HG02798 (cell line): Measurements from ENCODE around the gene SERP2.

ENCODE experiments used
- ATAC-seq: cut with Tn5 transposase; IDR thresholded peaks from one replicate; pipeline ENCODE4 v1.9.1; 2021; ENCODE audit warnings: mild to moderate bottlenecking; ENCODE audit not compliant: unreplicated experiment, poor library complexity

The SERP2 gene

DNA sequence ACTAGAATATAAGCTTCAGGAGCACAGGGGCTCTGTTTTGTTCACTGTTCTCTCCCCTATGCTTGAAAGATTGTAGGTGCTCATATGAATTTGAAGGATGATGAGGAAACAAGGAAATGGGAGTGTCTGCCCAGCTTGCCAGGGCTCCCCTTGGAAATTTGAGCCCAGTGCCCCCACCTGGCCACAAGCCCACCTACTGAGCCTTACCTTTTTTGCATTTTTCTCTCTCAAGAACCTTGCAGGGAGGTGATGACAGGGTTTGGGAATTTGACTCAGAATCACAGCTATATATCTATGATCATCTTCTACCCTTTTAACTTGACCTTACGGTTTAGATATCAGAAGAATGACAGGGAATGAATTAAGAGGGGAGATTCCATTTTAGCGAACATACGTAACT, 33.8 kb downstream of the SERP2 start:
- ATAC-seq = no peak

- ATAC-seq = no peak
These were observed 34.3 kb downstream of the SERP2 start for GRCh38 chr13:44407891-44408290.

DNA sequence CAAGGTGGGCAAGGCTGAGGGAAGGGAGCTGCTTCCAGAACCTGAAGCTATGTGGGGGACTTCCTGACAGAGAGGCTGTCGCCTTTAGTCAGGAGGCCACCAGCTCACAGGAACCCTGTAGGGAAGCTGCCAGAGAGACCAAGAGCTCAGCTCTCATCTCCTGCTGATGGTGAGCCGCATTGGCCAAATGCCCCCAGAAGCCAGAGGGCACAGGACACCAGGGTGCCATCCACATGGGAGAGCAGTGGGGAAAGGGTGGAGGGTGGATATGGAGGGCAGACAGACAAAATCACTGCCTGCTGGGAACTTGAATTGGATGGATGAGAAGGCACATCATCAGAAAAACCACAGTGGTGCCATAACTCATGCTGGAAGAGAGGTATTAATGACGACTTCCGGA, 36.0 kb downstream of the SERP2 start:
- no peak for ATAC-seq

DNA sequence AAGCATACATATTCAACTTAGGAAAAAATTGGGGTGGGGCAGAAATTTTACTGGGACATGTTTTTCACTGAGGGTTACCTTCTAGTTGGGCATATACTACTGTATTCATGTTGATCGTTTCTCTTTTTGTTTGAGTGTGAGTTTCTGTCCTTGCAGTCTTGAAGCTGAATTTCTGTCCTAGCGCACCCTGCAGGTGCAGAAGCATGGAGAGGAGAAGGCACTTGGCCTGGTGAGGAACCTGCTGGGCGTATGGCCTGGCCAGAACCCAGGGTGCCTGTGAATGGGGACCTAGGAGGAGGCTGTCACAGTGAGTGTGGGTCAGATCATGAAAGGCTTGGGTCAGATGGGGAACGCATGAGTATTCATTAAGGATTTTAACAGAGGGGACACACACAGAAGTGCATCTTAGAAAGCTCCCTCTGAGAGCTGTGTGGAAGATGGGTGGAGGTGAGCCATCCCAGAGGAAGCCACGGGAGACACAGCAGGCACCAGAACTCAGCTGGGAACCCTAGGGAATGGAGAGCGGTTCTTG, 36.8 kb downstream of the SERP2 start:
- ATAC-seq = no peak

GRCh38 chr13:44411841-44412240, 38.2 kb downstream of the SERP2 start:
- no peak for ATAC-seq

DNA sequence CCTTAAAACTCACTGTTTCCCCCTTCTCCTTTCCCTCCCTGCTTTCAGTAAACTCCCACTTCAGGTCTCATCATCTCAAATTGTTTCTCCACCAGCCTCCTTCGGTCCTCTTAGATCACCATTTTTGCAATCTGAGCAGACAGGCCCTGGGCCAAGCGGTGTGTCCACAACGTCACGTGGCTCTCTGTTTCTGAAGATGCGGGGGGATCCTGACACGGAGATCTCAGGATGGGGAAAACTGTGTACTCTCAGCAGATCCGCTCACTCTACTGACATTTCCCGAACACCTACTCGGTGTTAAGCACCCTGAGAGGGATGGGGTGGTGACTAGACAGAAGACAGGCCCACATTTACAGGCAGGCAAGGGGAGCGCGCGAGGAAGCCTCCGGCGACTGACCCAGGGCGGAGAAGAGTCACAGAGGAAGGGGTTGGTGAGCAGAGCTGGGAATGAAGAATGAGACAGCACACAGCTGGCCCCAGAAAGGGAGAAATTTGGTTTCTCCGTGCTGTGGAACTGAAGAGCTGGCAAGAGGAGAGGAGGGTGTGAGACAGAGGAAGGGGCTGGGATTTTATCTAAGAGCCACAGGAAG, 38.8 kb downstream of the SERP2 start:
- no peak for ATAC-seq

DNA sequence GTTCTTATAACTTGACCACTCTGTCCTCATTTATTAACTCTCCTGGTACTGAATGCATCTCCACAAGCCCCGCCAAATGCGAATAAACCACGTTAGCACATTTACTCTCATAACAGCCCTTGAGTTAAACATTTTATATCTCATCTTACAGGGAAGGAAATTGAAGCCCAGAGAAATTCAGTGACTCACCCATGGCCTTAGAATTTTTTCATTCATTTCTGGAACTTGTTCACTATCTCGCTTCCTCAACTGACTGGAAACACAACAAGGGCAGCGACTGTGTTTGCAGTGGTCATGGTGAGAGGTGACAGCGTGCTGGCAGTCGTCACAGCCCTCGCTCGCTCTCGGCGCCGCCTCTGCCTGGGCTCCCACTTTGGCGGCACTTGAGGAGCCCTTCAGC, 39.5 kb downstream of the SERP2 start:
- no peak for ATAC-seq

GRCh38 chr13:44414716-44415115, 41.1 kb downstream of the SERP2 start:
- ATAC-seq = no peak

GRCh38 chr13:44415815-44416214, 42.2 kb downstream of the SERP2 start:
- no peak for ATAC-seq

DNA sequence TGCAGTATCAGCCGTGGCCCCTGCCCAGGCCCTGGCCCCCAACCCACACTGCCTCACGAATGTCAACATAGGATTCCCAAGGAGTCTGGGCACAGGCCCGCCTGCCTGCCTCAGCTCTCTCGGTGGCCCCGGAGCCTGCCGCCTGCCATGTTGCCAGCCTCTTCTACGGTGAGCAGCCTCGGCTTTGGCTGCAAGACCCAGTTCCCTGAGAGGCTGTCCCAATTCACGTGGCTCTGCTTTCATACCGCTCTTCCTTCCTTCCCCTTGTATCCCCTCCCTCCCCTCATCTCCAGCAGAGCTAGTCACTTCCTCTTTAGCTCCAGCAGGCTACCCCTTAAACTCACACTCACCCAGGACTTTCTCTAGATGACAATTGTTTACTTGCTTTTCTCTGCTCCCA, 42.7 kb downstream of the SERP2 start:
- no peak for ATAC-seq

DNA sequence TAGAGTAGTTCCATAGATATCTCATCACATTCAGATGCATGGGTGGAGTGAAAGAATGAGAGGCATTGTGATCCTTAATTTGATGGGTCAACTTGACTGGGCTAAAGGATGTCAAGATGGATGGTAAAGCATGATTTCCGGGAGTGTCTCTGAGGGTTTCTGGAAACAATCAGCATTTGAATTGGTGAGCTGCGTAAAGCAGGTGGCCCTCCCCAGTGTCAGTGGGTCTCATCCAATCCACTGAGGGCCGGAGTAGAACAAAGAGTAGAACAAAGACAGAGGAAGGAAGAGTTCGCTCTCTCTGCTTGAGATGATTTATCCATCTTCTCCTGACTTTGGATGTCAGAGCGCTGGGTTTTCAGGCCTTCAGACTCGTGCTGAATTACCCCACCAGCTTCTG, 43.1 kb downstream of the SERP2 start:
- no peak for ATAC-seq

- ATAC-seq = no peak
These were observed 43.8 kb downstream of the SERP2 start for GRCh38 chr13:44417446-44417845.

DNA sequence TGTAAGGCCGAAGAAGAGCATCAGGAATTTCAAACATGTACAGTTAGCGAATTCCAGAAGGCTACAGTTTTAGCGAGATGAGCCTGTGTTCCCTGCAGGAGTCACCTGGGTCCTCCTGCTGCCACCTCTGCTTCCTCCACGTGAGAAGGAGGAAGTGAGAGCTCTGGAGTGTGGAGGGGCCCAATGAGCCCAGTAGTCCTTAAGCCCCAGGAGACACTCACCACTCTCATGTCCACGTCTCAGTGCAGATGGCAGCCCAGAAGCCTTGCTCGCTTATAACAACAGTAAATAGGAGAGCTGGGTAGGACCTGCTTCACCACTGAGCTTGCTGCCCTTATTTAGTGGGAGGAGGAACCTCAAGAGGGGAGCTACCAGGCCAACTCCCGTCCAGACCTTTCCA, 44.3 kb downstream of the SERP2 start:
- ATAC-seq = no peak

- ATAC-seq = no peak
These were observed 47.0 kb downstream of the SERP2 start for GRCh38 chr13:44420376-44421220.

DNA sequence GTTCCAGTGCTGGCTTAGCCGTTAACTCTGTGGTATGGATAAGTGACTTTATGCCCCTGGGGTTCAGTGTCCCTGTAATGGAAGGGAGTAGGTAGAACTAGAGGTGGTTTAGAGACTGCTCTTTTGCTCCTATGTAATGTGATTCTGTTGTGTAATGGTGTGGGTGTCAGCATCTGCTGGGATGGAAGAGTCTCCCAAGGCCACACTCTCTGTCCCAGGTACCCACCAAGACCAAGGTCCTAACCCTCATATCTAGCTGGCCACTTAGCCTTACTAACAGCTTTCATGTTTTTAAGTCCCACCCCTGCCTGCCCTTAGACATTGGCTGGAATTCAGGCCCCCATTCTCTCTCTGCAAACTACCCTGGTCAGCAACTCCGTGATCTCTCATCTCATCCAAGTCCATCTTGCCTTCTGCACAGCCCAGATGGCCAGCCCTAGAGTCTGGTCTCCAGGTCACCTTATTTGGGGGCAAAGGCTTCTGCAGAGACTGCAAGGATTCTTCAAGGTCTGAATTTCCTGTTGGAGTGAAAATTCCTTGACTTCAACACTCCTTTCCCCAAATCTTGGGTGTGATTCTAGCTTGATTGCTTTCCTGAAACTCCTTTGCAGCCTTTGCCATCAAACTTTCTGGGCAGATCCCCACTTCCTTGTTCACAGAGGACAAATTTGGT, 48.4 kb downstream of the SERP2 start:
- ATAC-seq = no peak

GRCh38 chr13:44422755-44423643, 49.4 kb downstream of the SERP2 start:
- no peak for ATAC-seq

GRCh38 chr13:44423824-44424223, 50.2 kb downstream of the SERP2 start:
- no peak for ATAC-seq

DNA sequence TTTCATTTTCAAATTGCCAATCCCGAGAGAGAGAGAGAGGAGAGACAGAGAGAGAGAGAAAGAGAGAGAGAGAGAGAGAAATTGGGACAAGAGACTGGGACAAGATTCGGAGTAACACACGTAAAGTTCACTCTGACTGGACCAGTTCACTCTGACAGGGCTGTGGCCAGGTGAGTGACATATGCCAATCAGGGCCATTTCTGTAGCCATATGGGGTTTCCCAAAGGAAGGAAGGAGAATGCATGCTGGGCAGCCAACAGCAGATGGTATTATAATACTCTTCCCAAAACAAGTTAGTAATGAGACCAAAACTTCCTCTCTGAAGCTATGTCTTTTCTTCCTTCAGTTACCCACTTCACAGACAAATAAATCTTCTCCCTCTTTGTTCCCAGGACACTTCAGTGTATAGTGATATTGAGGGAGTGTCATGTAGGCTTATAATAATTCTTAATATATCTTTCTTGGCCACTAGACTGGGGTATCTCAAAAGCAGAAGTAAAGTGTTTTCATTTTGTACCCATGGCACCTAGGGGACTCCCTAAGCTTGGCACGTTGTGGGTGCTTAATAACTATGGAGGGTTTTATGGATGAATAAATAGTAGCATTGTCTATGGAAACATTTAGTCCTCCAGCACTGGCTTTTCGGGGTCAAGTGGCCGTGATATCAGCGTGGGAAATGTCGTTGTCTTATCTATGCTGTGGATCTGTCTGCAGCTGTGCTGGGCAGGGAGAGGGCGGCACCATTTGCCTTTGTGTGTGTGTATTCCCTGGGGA, 51.6 kb downstream of the SERP2 start:
- no peak for ATAC-seq

DNA sequence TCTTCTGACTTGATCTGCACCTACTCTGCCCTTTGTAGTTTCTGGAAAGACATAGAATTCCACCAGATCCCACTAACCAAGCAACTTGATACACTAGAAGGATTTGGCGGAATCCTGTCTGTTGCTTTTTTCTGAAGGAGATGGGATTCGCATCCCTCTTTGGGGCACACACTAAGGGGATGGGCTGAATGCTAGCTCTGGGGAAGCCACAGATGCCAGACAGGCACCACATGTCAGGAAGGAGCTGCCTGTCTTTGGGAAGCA, 52.1 kb downstream of the SERP2 start:
- ATAC-seq = no peak

- no peak for ATAC-seq
These were observed 52.8 kb downstream of the SERP2 start for GRCh38 chr13:44426461-44426860.
